HG03103 (cell line): ENCODE measurements around the gene NME7.
"Not testable (repeated sequence)": the region's sequence is repeated elsewhere in the genome, so short reads cannot be mapped to it uniquely, and the experiment has no call there.

Experiments used
- ATAC-seq: cut with Tn5 transposase; IDR thresholded peaks from one replicate; pipeline ENCODE4 v1.9.1; 2021; ENCODE audit warnings: low read depth; ENCODE audit not compliant: unreplicated experiment

NME7 gene

DNA sequence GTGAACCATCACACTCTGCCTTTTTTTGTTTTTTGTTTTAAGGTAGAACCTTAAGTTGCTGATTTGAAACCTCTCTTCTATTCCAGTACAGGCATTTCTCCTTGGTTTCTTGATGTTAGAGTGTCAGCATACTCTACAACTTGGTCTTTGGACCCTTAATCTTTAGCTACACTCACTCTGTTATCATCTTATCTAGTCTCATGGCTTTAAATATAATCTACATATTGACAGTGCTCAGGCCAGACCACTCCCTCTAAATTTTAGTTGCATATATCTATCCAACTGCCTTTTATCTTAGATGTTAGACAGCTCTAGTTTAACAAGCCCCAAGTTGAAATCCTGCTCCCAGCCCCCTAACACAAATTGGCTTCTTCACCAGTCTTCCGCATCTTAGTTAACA, 22.1 kb downstream of the NME7 start:
- no peak for ATAC-seq

GRCh38 chr1:169342096-169342495, 25.5 kb downstream of the NME7 start:
- not testable (repeated sequence) for ATAC-seq

GRCh38 chr1:169340882-169341281, 26.7 kb downstream of the NME7 start:
- ATAC-seq = no peak

DNA sequence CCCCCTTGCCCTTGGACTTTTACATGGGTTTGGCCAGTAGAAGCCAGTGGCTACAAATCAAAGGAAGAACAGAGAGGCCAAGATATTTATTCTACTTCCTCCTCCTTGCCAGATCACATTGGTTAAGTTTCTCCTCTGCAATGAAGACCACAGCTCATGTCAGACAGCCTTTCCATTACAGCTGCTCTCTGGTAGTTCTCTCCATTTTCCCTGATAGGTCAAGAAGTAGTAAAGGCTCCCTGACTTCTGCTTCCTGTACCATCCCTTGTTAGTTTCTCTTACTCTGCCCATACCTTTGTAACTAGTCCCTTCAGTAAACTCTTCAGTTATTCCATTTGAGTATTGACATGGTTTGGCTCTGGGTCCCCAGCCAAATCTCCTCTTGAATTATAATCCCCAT, 27.8 kb downstream of the NME7 start:
- ATAC-seq = no peak

GRCh38 chr1:169338617-169339016, 29.0 kb downstream of the NME7 start:
- ATAC-seq = no peak

DNA sequence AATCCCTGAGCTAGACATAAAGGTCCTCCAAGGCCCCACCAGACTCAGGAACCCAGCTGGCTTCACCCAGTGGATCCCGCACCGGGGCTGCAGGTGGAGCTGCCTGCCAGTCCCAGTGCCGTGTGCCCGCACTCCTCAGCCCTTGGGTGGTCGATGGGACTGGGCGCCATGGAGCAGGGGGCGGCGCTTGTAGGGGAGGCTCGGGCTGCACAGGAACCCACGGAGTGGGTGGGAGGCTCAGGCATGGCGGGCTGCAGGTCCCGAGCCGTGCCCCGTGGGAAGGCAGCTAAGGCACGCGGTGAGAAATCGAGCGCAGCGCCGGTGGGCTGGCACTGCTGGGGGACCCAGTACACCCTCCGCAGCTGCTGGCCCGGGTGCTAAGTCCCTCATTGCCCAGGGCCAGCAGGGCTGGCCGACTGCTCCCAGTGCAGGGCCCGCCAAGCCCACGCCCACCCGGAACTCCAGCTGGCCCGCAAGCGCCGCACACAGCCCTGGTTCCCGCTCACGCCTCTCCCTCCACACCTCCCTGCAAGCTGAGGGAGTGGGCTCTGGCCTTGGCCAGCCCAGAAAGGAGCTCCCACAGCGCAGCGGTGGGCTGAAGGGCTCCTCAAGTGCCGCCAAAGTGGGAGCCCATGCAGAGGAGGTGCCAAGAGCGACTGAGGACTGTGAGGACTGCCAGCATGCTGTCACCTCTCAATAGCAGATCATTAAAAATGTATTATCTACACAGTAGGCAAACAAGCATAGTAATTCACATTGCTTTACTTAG, 30.5 kb downstream of the NME7 start:
- ATAC-seq = not testable (repeated sequence)

GRCh38 chr1:169334727-169335126, 32.9 kb downstream of the NME7 start:
- not testable (repeated sequence) for ATAC-seq

- ATAC-seq = no peak
Measured at GRCh38 chr1:169330927-169331326, 36.7 kb downstream of the NME7 start.

- ATAC-seq = no peak
Measured at GRCh38 chr1:169329383-169329782, 38.2 kb downstream of the NME7 start.

GRCh38 chr1:169327875-169328274, 39.7 kb downstream of the NME7 start:
- no peak for ATAC-seq

GRCh38 chr1:169326956-169327268, 40.7 kb downstream of the NME7 start:
- ATAC-seq = peak; percentile 76

DNA sequence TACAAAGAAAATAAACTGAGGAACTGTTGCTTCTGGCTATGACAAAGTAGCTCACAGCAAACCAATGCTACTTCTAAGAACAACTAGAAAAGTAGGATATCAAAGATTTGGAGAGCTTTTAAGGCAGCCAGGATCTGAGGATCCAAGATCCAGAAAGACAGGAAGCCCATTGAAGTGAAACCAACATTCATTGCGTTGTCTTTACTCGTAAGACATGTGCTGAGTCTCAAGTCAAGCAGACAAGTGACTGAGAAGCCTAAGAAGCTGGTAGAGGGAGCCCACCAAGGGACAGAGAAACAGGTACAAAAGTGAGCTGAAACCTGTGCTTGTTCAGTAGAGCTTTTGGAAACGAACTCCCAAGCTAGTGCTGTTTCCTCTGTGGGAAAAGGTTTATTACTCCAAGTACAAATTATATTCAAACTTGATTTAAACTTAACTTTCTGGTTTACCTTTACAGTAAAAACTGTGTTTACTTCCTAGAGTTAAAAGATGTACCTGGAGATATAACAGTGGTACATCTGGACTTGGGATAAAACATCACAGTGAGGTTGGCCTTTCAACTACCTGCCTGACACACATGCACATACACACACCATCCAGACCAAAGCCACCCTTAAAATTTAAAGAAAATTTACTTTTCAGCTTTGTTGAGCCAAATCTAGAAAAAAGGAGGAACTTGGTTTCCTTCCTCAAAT, 41.2 kb downstream of the NME7 start:
- no peak for ATAC-seq

DNA sequence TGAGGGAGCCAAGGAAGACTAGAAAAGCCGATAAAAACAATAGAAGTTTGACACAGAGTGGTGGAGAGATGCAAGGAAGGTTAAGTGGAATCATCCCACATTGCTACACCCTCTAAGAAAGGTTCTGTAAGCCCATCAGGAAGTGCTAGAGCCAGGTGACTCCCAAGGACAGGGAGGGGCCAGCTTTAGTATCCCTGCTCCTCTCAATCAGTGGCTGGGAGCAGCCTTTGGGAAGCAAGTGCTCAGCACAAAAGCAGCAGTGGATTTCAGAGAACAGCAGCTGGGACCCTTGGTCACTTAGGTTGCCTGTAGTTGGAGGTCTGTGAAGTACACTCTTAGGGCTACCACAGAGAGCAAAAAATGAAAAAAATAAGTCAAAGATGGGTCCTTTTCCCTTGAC, 42.5 kb downstream of the NME7 start:
- no peak for ATAC-seq

- ATAC-seq = no peak
Measured at GRCh38 chr1:169322138-169322537, 45.5 kb downstream of the NME7 start.

- ATAC-seq = no peak
Measured at GRCh38 chr1:169321539-169321938, 46.1 kb downstream of the NME7 start.

DNA sequence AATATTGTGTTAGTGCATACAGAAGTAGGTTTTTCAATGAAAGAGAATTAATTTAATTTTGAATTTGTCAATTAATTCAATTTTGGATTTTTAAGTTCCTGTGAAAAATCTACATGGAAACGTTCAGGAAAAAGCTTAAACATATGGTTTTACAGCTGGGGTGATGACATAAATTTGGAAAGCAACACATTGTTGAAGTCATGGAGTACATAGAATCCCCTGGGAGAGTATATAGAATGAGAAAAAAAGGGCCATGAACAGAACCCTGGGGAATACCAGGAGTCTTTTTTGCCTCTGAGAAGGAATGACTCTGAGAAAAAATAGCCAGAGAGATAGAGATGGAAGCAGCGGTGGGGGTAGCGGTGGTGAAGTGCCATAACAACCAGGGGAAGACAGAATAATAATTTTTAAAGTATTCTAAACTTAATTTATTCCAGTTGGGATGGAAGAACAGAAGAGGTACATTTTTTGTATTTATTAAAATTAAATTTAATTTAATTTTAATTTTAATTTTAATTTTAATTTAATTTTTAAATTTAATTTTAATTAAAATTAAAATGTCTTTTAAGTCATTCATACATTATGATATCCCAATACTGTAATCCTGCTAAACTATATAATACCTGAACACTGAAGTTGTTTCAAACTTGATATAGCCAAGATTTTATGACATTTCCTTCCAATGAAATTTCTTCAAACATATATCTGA, 48.9 kb downstream of the NME7 start:
- no peak for ATAC-seq

- no peak for ATAC-seq
Measured at GRCh38 chr1:169316556-169316955, 51.0 kb downstream of the NME7 start.

- no peak for ATAC-seq
Measured at GRCh38 chr1:169312084-169312954, 55.3 kb downstream of the NME7 start.

GRCh38 chr1:169309178-169310166, 58.1 kb downstream of the NME7 start:
- ATAC-seq = peak; percentile 65
